Activated naive CD4-positive, alpha-beta T cell treated with anti-CD3 and anti-CD28 coated beads, Interleukin-2, amount 50 U/mL, for 72 hours (primary cell): ENCODE results near the gene CCDC167. TPM values are rescaled to one million over a fixed set of nuclear protein-coding genes. Genes with fewer than 3 reads are reported as not detected.

Experiments used
- ATAC-seq, 2 donors: fragments of 150-1000 bp; cut with Tn5 transposase; 2 replicates each; pipeline ENCODE4 v1.10.0; 2021; ENCODE audit warnings: mild to moderate bottlenecking in 2 of 2, moderate library complexity in 2 of 2
- DNase-seq, 2 donors: peaks; one replicate each; pipeline ENCODE4 v3.0.0; 2021 to 2022; ENCODE audit warnings: low spot score in 2 of 2
- H3K27ac Mint-ChIP-seq, 2 donors: one replicate each; pipeline ENCODE4 v1.8.0; 2022; ENCODE audit warnings: mild to moderate bottlenecking in 2 of 2, mixed read lengths in 2 of 2
- H3K36me3 Mint-ChIP-seq, 2 donors: one replicate each; pipeline ENCODE4 v1.8.0; 2022; ENCODE audit warnings: mixed read lengths in 2 of 2
- H3K9me3 Mint-ChIP-seq, 2 donors: one replicate each; pipeline ENCODE4 v1.8.0; 2022; ENCODE audit warnings: mixed read lengths in 2 of 2
- total RNA-seq, 2 donors: library from RNA; stranded (reverse); gene quantifications; one replicate each; pipeline ENCODE4 v1.2.3, GENCODE V29; 2022

Gene CCDC167
- total RNA-seq, 2 donors from 2014 or later = 53.3 to 68.6 TPM

DNA sequence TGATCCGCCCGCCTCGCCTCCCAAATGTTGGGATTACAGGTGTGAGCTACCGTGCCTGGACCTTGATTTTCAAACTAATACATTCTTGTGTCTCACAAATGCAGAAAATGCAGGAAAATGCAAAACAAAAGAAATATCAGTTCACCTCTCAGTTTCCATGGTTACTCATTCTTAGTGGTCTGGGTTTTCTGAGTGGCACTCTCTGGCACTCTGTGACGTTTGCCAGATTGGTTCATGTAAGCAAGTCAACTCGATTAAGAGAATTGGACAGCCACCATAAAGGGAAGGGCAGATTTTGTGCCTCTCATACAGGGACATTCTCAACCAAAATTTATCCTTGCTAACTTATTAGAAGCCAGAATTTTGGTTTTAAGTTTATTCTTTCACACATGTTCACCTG, 58.0 kb downstream of the CCDC167 start:
- Mint-ChIP-seq H3K36me3 (peaks cover 22 to 32% of the 10 kb centered on the region in 2 donors), H3K9me3 (no peaks in the 10 kb centered on the region), H3K27ac (peak overlapping the region in 1 of 2 donors; percentile 22)
- ATAC-seq (peak in 1 of 2 donors; percentile 50), DNase-seq (no peak)

DNA sequence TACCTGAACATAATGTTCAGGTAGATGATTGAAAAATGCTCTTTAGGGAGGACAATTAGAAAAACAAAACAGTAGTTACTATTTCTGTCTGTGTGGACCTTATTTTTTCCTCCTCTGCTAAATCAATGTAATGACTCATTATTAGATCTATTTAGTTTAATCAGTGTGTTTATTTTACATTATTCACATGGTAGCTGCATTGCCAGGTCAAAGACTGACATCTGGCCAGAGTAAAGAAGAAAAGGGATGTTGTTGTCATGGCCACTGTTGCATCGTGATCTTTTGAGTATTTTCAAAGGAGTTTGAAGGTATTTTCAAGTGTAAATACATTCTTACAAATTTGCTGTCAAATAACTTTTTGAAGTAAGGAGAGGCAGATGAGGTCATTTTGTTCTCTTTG, 60.8 kb downstream of the CCDC167 start:
- Mint-ChIP-seq H3K27ac (no peak overlapping the region), H3K9me3 (no peaks in the 10 kb centered on the region), H3K36me3 (peaks cover 14 to 24% of the 10 kb centered on the region in 2 donors)
- DNase-seq (no peak), ATAC-seq (no peak)

DNA sequence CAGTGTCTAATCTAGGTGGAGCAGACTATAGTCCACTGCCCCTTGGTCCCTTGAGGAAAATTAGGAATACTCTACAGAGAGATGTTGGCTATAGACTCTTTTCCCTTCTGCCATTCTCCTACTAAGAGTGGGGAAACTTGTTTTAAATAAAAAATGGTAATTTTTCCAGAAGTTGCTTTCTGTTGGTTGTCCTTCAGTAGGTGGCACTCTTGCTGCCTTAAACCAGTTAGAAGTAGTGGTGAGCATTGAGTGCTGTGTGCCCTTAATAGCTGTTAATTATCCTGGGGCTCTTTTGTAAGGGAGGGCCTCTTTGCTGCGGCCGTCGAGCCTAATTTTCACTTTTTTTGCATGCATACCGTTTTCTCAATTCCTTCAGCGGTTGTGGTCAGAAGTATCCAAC, 63.9 kb downstream of the CCDC167 start:
- Mint-ChIP-seq H3K9me3 (no peaks in the 10 kb centered on the region), H3K27ac (no peak overlapping the region), H3K36me3 (peaks cover 11 to 29% of the 10 kb centered on the region in 2 donors)
- ATAC-seq = no peak
- no peak for DNase-seq

DNA sequence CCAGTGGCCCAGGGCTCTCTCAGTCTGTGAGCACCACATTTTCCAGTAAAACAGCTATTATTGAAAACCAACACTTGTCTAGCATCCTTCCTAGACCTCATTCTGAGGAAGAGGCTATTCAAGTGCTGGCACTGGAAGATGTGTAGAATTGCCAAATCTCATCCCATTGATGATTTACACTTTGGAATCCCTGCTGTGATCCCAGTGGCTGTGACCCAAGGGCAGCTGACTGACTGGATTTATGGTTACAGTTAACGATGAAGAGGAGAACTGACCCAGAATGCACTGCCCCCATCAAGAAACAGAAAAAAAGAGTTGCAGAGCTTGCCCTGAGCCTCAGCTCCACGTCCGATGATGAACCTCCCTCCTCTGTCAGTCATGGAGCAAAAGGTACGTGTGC, 64.3 kb downstream of the CCDC167 start:
- Mint-ChIP-seq H3K36me3 (peaks cover 11 to 29% of the 10 kb centered on the region in 2 donors), H3K27ac (no peak overlapping the region), H3K9me3 (no peaks in the 10 kb centered on the region)
- no peak for DNase-seq
- no peak for ATAC-seq

DNA sequence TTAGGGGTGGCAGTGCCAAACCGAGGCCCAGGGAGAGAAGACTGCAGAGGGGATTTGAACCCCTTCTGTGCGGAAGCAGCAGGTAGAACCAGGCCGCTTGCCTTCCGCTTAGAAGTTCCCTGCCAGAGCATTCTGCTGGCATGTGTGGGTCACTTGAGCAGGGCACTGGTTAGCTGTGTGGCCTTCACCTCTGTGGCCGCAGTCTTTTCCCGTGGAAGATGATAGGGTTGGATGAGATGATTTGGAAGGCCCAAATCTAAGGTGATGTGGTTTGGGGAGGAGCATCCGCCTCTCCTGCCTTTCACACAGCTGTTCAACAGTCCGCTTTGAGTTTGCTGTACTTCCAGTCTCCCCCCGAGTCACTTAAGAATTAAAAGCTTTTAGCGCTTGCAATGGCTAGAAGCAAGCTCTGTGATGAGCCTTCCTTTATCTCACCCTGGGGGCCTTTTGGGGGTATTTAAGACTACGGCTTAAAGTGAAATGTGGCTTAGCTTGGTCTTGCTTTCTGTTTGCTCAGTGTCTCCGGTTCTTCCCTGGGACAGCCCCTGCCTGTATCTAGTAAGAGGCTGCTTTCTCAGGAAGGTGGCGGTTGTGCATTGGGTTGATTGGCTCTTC, 65.9 kb downstream of the CCDC167 start:
- Mint-ChIP-seq H3K27ac (peak overlapping the region; percentile 97 to 99), H3K36me3 (peaks cover 11 to 29% of the 10 kb centered on the region in 2 donors), H3K9me3 (no peaks in the 10 kb centered on the region)
- ATAC-seq = peak; percentile 38 to 72
- peak; percentile 35 to 72 for DNase-seq

Other genes with a start within 250 kb of the CCDC167 start
- 10 to 100 TPM; 15.6 to 19.4 TPM for gene TBC1D22B, start 242.1 kb downstream of the CCDC167 start, total RNA-seq
- 1 to 10 TPM; 2.0 to 9.6 TPM for gene TMEM217, start 241.7 kb downstream of the CCDC167 start, total RNA-seq
- 10 to 100 TPM; 18.1 to 28.0 TPM for gene RNF8, start 145.9 kb downstream of the CCDC167 start, total RNA-seq
- 10 to 100 TPM; 42.9 to 75.9 TPM for gene CMTR1, start 66.7 kb downstream of the CCDC167 start, total RNA-seq
- gene MDGA1, start 198.0 kb upstream of the CCDC167 start, total RNA-seq = under 1 TPM; 0.39 to 0.71 TPM